NCI-H510A treated with DMSO at 0.1 percent for 48 hours (cell line): ENCODE results near the gene ZNF579.
"Not testable (repeated sequence)": the region's sequence is repeated elsewhere in the genome, so short reads cannot be mapped to it uniquely, and the experiment has no call there.

Source experiments
- DNase-seq: peaks from one replicate; lab custom pipeline; 2025; lab: John Stamatoyannopoulos, UW

Gene ZNF579

DNA sequence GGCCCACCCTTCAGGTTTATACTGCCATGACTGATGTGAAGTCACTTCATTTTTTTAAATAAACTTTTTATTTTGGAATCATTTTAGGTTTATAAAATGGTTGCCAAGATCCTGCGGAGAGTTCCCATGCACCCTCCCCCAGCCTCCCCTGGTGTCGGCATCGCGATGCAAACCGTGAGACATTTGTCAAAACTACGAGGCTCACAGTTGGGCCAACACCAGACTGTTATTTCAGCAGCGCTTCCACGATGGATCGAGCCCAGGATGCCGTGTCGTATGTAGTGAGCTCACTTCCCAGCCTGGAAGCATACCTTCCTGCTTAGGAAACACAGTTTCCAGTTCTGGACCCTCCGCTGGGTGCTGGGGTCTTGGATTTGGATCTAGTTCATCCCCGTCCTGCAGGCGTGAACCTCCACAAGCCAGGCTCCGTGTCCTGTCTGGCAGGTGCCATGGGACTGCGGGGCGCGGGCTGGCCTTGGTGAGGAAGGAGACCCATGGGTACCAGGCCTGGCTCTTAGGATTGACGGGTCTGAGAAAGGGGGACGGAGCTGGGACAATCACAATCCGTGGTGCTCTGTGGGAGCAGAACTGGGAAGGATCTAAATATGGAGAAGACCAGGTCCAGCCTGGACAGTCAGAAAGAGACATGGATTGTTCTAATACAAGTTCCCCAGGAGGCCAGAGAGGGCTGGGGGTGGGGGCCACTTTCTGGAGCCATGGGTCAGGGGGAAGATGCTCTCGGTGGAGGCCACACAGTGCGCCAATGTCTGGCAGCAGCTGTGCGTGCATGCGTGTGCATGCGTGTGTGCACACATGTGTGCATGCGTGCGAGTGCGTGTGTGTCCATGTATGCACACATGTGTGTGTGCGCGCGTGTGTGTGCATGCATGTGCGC, 41.3 kb downstream of the ZNF579 start:
- DNase-seq = no peak

DNA sequence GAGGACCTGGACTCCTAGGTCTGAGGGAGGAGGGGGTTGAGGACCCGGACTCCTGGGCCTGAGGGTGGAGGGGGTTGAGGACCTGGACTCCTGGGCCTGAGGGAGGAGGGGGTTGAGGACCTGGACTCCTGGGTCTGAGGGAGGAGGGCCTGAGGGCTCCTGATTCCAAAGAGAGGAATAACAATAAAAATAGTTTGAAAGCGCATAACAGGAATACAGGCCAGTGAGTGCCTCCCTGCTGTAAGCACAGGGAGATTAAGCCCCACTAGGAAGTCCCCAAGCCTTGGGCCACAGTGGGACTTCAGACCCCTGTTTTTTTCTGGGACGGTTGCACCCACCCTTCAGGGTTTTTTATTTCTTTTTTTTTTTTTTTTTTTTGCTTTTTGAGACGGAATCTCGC, 42.5 kb downstream of the ZNF579 start:
- DNase-seq = no peak

DNA sequence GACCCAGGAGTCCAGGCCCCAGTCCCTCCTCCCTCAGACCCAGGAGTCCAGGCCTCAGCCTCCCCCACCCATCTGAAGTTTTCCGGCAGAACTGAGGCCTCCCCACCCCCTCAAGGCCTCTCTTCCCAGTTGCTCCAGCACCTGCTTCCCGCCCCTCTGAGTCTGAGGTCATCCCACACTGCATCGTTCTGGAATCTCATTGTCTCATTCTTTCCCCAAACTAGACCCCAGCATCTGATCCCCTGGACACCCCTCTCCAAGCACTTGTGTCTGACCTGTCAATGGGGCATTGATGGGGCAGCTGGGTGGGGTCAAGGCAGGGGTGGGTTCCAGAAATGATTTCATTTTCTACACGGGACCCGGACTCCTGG, 42.9 kb downstream of the ZNF579 start:
- DNase-seq = no peak

DNA sequence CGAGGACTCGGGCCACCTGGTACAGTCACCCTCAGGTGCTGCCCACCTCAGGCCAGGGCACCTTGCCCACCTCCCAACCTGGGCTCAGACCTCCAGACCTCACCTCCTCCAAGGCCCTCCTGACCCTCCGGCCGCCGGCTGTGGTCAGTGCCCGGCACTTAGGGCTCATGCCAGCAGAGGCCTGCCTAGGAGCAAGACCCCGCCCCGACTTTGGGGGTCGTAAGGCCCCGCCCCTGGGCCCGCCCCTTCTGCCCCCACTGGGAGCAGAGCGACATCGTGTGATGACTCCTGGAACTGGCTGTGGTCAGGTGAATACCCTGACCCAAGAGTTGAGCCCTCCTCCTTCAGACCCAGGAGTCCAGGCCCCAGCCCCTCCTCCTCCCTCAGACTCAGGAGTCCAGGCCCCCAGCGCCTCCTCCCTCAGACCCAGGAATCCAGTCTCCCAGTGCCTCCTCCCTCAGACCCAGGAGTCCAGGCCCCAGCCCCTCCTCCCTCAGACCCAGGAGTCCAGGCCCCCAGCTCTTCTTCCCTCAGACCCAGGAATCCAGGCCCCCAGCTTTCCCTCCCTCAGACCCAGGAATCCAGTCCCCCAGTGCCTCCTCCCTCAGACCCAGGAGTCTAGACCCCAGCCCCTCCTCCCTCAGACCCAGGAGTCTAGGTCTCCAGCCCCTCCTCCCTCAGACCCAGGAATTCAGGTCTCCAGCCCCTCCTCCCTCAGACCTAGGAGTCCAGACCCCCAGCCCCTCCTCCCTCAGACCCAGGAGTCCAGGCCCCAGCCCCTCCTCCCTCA, 43.5 kb downstream of the ZNF579 start, which contains the start of gene SBK2:
SBK2 (minus strand) TSS at position 183 of the 790 bp plus-strand sequence. CDS start 839 bp downstream, outside the sequence.
- DNase-seq = no peak

DNA sequence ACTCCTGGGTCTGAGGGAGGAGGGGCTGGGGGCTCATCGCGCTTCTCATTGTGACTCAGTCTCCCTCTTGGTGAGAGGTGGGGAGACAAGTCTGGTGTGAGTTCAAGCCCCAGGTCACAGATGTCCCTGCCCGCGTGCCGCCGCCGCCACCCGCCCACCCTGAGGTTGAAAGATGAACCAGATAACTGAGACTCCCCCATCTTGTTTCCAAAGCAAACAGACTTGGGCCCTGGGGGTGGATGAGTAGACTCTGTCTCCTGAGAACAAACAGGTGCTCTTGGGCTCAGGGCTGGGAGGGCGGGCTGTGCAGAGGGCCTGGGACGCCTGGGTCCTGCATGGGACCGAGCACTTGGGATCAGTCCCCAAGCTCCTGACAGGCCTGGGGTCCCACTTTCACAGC, 44.3 kb downstream of the ZNF579 start:
- DNase-seq = no peak

DNA sequence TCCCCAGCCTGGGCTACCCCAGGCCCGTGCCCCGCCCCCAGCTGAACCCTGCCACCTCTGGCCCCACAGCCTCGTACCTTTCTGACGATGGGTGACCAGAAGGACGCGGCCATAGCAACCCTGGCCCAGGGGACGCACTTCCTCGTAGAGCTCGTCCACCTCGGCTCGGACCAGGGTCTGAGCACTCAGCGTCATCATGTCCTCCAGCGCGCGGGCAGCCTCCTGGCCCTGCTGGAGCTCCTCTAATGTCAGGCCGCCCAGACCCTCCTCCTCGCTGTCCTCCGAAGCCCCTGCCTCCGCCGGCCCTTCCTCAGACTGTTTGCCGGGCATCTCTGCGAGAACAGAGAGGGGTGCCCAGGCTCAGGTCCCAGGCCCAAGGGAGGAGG, 44.7 kb downstream of the ZNF579 start:
- no peak for DNase-seq

DNA sequence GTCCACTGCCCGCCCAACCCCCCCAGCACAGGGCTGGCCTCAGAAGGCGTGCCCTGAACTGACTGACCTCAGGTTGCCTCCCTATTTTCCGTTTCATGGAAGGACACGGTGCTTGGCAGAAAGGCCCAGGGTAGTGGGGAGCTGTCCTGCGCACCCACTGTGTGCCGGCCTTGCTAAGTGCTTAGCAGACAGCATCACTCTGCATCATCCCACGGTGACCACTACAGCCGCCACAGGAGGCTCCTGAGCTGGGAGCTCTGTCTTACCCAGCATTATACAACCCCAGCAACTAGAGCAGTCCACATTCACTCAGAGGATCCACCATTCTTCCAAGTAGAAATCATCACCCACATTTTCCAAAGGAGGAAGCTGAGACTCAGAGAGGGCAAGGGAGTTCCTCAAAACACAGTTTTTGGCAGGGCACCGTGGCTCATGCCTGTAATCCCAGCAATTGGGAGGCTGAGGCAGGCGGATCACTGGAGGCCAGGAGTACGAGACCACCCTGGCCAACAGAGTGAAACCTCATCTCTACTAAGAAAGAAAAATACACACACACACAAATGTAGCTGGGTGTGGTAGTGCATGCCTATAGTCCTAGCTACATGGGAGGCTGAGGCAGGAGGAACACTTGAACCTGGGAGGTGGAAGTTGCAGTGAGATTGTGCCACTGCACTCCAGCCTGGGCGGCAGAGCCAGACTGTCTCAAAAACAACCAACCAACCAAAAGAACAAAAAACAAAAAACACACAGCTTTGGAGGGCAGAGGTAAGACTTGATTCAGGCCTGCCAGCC, 45.3 kb downstream of the ZNF579 start:
- no peak for DNase-seq

DNA sequence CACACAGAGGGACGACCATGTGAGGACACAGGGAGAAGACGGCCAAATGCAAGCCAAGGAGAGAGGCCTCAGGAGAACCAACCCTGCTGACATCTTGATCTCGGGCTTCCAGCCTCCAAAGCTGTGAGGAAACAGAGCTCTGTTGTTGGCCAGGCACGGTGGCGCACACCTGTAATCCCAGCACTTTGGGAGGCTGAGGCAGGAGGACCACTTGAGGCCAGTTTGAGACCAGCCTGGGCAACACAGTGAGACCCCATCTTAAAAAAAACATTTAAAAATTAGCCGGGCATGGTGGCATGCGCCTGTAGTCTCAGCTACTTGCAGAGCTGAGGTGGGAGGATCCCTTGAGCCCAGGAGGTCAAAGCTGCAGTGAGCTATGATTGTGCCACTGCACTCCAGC, 46.4 kb downstream of the ZNF579 start:
- DNase-seq = not testable (repeated sequence)

DNA sequence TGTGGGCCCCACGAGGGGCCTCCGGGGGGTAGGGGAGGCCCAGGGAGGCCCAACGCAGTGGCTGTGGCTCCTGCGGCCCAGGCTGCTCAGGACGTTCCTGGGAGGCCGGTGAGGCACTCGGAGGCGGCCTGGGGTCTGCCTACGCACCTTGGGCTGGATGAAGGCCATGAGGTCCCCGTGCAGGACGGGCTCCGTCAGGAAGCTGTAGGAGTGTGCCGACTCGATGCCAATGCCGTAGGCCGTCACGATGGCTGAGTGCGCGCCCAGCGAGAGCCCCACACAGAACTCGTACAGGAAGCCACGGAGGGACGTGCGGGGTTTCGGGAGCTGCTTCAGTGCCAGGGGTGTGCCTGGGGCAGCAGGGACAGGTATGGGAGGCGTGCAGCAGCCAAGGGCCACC, 49.7 kb downstream of the ZNF579 start:
- DNase-seq = no peak

DNA sequence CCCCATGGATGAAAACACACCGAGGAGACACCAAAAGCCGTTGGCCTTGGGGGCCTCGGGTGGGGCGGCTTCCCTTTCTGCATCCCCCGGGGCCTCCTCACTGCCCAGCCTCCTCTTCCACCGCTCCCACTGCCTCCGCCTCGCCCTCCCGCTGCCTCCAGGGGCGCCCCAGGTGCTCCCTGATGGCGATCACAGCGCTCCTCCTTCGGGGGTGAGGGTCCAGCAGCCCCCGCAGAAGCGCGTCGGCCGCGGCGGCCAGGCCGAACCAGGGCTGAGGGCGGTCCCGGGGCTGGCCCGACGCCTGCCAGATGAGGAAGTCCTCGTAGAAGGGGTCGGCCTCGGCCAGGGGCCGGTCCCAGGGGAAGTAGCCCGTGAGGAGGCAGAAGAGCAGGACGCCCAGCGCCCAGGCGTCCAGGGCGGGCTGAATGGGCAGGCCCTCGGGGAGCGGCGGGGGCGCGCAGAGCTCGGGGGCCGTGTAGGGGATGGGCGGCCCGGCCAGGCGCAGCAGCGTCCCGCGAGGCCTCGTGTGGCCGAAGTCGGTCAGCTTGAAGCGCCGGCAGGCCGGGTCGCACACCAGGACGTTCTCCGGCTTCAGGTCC, 50.9 kb downstream of the ZNF579 start:
- DNase-seq = no peak

DNA sequence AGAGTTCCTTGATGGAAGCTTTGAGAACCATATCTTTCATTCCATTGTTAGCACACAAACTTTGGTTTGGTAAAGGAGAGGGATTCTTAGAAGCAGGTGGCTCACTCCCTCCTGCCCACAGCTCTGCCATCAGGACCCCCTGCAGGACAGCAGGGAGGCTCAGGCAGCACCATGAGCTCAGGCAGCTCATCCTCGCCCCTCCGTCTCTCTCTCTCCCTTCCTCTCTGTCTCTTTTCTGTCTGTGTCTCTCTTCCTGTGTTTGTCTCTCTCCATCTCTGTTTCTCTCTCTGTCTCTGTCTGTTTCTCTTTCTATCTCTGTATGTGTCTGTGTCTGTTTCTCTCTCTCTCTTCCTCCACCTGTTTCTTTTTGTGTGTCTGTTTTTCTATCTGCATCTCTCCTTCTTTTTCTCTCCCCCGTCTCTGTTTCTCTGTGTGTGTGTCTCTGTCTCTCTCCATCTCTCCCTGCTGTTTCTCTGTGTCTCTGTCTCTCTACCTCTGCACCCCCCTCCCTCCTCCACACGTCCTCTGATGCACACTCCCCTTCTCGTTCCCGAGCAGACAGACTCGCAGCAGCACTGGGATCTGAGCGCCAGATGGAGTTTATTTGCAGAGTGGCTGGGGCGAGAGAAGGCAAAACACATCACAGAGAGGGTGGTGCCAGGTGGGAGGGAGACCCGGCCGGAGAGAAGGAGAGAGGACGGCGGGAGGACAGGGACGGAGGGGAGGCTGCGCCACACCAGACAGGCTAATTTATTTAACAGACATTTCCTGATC, 52.4 kb downstream of the ZNF579 start:
- DNase-seq = peak; percentile 79

DNA sequence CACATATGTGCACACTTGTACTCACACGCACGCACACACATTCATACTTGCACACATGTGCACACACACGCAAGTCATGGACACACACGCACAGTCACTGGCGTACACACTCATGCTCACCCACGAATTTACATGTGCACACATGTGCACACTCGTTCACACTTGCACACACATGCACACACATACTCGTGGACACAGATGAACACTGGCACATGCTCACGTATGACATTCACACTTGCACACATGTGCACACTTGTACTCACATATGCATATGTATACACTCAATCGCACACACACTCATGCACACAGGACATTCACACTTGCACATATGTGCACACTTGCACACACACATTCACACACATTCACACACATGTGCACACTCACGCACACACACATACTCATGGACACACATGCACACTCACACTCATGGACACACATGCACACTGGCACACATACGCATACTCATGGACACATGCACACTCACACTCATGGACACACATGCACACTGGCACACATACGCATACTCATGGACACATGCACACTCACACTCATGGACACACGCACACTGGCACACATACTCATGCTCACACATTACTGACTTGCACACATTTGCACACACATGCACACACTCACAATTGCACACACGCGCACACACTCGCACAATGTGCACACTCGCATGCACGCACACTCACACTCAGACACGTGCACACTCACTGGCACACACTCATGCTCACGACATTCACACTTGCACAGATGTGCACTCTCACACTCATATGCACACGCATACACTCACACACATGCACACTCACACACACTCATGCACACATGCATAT, 53.2 kb downstream of the ZNF579 start:
- DNase-seq = no peak
